Activated CD8-positive, alpha-beta memory T cell treated with anti-CD3 and anti-CD28 coated beads, Interleukin-2, amount 10 ng/mL, durations not matched to agents 7 days and 5 days (primary cell): ENCODE measurements around the gene MT2A. TPM values are rescaled to one million over a fixed set of nuclear protein-coding genes. Genes with fewer than 3 reads are reported as not detected.

ENCODE experiments used
- ATAC-seq: fragments of 150-1000 bp; cut with Tn5 transposase; one replicate; pipeline ENCODE4 v1.10.0; 2021; ENCODE audit warnings: moderate library complexity
- CTCF ChIA-PET: fragments of 350-600 bp; sonication (Branson Sonifier 250); formaldehyde crosslinking; loops from one replicate; lab custom pipeline; 2021; ENCODE audit warnings: antibody characterized with exemption; lab: Charles Lee
- DNase-seq: peaks from one replicate; pipeline ENCODE4 v3.0.0-alpha.2; 2020
- H3K27ac Mint-ChIP-seq: one replicate; pipeline ENCODE4 v1.8.0; 2021; ENCODE audit warnings: mild to moderate bottlenecking, mixed read lengths
- H3K27me3 Mint-ChIP-seq: one replicate; pipeline ENCODE4 v1.8.0; 2021; ENCODE audit warnings: mixed read lengths
- H3K36me3 Mint-ChIP-seq: one replicate; pipeline ENCODE4 v1.8.0; 2021; ENCODE audit warnings: mild to moderate bottlenecking, mixed read lengths
- H3K4me1 Mint-ChIP-seq: one replicate; pipeline ENCODE4 v1.8.0; 2021; ENCODE audit warnings: mixed read lengths
- H3K4me3 Mint-ChIP-seq: one replicate; pipeline ENCODE4 v1.8.0; 2021; ENCODE audit warnings: mild to moderate bottlenecking, moderate library complexity, mixed read lengths
- H3K9me3 Mint-ChIP-seq: one replicate; pipeline ENCODE4 v1.8.0; 2022; ENCODE audit warnings: low read depth, mixed read lengths
- total RNA-seq, 2 experiments: library from RNA; stranded (reverse); gene quantifications; one replicate each; pipeline ENCODE4 v1.2.3, GENCODE V29; 2021

Gene MT2A
- total RNA-seq, 2 experiments from 2014 or later, result 121 to 125 TPM

- H3K36me3 Mint-ChIP-seq, result no peaks in the 10 kb centered on the region
- H3K4me3 Mint-ChIP-seq, result peak within 1 kb of the TSS; percentile 63
- no peak for DNase-seq
- CTCF ChIA-PET, result interaction anchor here (0.8 to 1.5 kb wide), 4 partner anchors 12 to 64 kb away, joined by 3 to 4 read pairs (median 3); partner anchors contain the start of gene MT1E
- peak; percentile 59 for ATAC-seq
- peaks cover 37% of the 10 kb centered on the region for H3K4me1 Mint-ChIP-seq
- no peaks in the 10 kb centered on the region for H3K9me3 Mint-ChIP-seq
- peaks cover 92% of the 10 kb centered on the region for H3K27me3 Mint-ChIP-seq
- no peak within 1 kb of the TSS for H3K27ac Mint-ChIP-seq
Measured at GRCh38 chr16:56637814-56638750, 29.7 kb downstream of the MT2A start, which contains the start of gene MT1A. Gene MT1A (plus strand): TSS chr16:56638666. CDS start chr16:56638739, 73 bp downstream.

GRCh38 chr16:56639045-56639444 lies 30.7 kb downstream of the MT2A start:
- H3K9me3 Mint-ChIP-seq, result no peaks in the 10 kb centered on the region
- no peaks in the 10 kb centered on the region for H3K36me3 Mint-ChIP-seq
- H3K27me3 Mint-ChIP-seq, result peaks cover 84% of the 10 kb centered on the region
- DNase-seq (no peak), ATAC-seq (no peak)
- H3K27ac Mint-ChIP-seq, result no peak overlapping the region
- H3K4me3 Mint-ChIP-seq, result no peak overlapping the region
- CTCF ChIA-PET, result interaction anchor here (0.9 to 1.4 kb wide), 3 partner anchors 13 to 62 kb away, joined by 3 to 5 read pairs (median 3); partner anchors contain the start of gene MT1E
- H3K4me1 Mint-ChIP-seq, result peaks cover 44% of the 10 kb centered on the region

- peaks cover 77% of the 10 kb centered on the region for H3K27me3 Mint-ChIP-seq
- no peak for DNase-seq
- H3K27ac Mint-ChIP-seq, result no peak overlapping the region
- H3K4me1 Mint-ChIP-seq, result peaks cover 41% of the 10 kb centered on the region
- CTCF ChIA-PET, result interaction anchor here (1.2 to 4.7 kb wide), 3 partner anchors 14 to 61 kb away, joined by 3 to 38 read pairs (median 4); partner anchors contain the start of gene MT1E
- no peak overlapping the region for H3K4me3 Mint-ChIP-seq
- H3K9me3 Mint-ChIP-seq, result no peaks in the 10 kb centered on the region
- no peaks in the 10 kb centered on the region for H3K36me3 Mint-ChIP-seq
- ATAC-seq, result no peak
Measured at GRCh38 chr16:56640076-56640475, 31.7 kb downstream of the MT2A start.

GRCh38 chr16:56641166-56641565 lies 32.8 kb downstream of the MT2A start:
- Mint-ChIP-seq H3K36me3 (no peaks in the 10 kb centered on the region), H3K27me3 (peaks cover 72% of the 10 kb centered on the region), H3K27ac (no peak overlapping the region), H3K4me1 (peaks cover 33% of the 10 kb centered on the region), H3K4me3 (no peak overlapping the region), H3K9me3 (no peaks in the 10 kb centered on the region)
- DNase-seq, result no peak
- no peak for ATAC-seq
- CTCF ChIA-PET, result interaction anchor here (0.6 to 4.7 kb wide), 6 partner anchors 11 to 107 kb away, joined by 3 to 38 read pairs (median 4); partner anchors contain the start of genes MT1E and MT1H

- Mint-ChIP-seq H3K36me3 (no peaks in the 10 kb centered on the region), H3K4me3 (peak overlapping the region; percentile 60), H3K9me3 (no peaks in the 10 kb centered on the region), H3K27me3 (peaks cover 64% of the 10 kb centered on the region), H3K27ac (peak overlapping the region; percentile 47), H3K4me1 (peaks cover 23% of the 10 kb centered on the region)
- DNase-seq, result peak; percentile 91
- peak; percentile 100 for ATAC-seq
- CTCF ChIA-PET, result interaction anchor here (0.6 to 4.7 kb wide), 26 partner anchors 9 to 309 kb away, joined by 3 to 38 read pairs (median 4); partner anchors contain the start of genes BBS2, MT1E, MT1F and MT2A
Measured at GRCh38 chr16:56643080-56643778, 34.8 kb downstream of the MT2A start.

GRCh38 chr16:56643833-56644232 lies 35.4 kb downstream of the MT2A start:
- Mint-ChIP-seq H3K27me3 (peaks cover 64% of the 10 kb centered on the region), H3K4me3 (peak overlapping the region; percentile 60), H3K27ac (peak overlapping the region; percentile 47), H3K9me3 (no peaks in the 10 kb centered on the region), H3K36me3 (no peaks in the 10 kb centered on the region), H3K4me1 (peaks cover 20% of the 10 kb centered on the region)
- CTCF ChIA-PET, result interaction anchor here (0.6 to 4.7 kb wide), 26 partner anchors 9 to 308 kb away, joined by 3 to 38 read pairs (median 4); partner anchors contain the start of genes BBS2, MT1E, MT1F and MT2A
- DNase-seq (no peak), ATAC-seq (no peak)

- CTCF ChIA-PET, result interaction anchor here (2.4 kb wide), 1 partner anchor 16 kb away, joined by 22 read pairs; no protein-coding TSS in a partner anchor
- Mint-ChIP-seq H3K36me3 (no peaks in the 10 kb centered on the region), H3K9me3 (no peaks in the 10 kb centered on the region), H3K27me3 (peaks cover 59% of the 10 kb centered on the region), H3K27ac (no peak overlapping the region), H3K4me3 (no peak overlapping the region), H3K4me1 (peaks cover 20% of the 10 kb centered on the region)
- DNase-seq (no peak), ATAC-seq (no peak)
Measured at GRCh38 chr16:56645311-56645710, 36.9 kb downstream of the MT2A start.

- DNase-seq, result no peak
- ATAC-seq, result no peak
- no peaks in the 10 kb centered on the region for H3K9me3 Mint-ChIP-seq
- H3K27me3 Mint-ChIP-seq, result peaks cover 54% of the 10 kb centered on the region
- H3K4me3 Mint-ChIP-seq, result no peak overlapping the region
- H3K36me3 Mint-ChIP-seq, result no peaks in the 10 kb centered on the region
- H3K27ac Mint-ChIP-seq, result no peak overlapping the region
- peaks cover 20% of the 10 kb centered on the region for H3K4me1 Mint-ChIP-seq
- CTCF ChIA-PET, result interaction anchor here (1.8 kb wide), 1 partner anchor 17 kb away, joined by 5 read pairs; no protein-coding TSS in a partner anchor
Measured at GRCh38 chr16:56645838-56646237, 37.5 kb downstream of the MT2A start.

GRCh38 chr16:56647641-56648431 lies 39.5 kb downstream of the MT2A start:
- CTCF ChIA-PET, result no interaction called here
- H3K9me3 Mint-ChIP-seq, result no peaks in the 10 kb centered on the region
- H3K36me3 Mint-ChIP-seq, result no peaks in the 10 kb centered on the region
- no peak overlapping the region for H3K27ac Mint-ChIP-seq
- H3K4me1 Mint-ChIP-seq, result peaks cover 11% of the 10 kb centered on the region
- H3K27me3 Mint-ChIP-seq, result peaks cover 53% of the 10 kb centered on the region
- H3K4me3 Mint-ChIP-seq, result no peak overlapping the region
- DNase-seq (no peak), ATAC-seq (no peak)

- Mint-ChIP-seq H3K36me3 (no peaks in the 10 kb centered on the region), H3K4me3 (no peak overlapping the region), H3K4me1 (peaks cover under 1% of the 10 kb centered on the region), H3K27me3 (peaks cover 50% of the 10 kb centered on the region), H3K27ac (no peak overlapping the region), H3K9me3 (no peaks in the 10 kb centered on the region)
- CTCF ChIA-PET, result interaction anchor here (1.1 to 1.5 kb wide), 2 partner anchors 19 to 52 kb away, joined by 3 to 4 read pairs; no protein-coding TSS in a partner anchor
- DNase-seq (no peak), ATAC-seq (no peak)
Measured at GRCh38 chr16:56649271-56649670, 40.9 kb downstream of the MT2A start.

GRCh38 chr16:56649820-56650219 lies 41.4 kb downstream of the MT2A start:
- H3K4me3 Mint-ChIP-seq, result no peak overlapping the region
- no peaks in the 10 kb centered on the region for H3K36me3 Mint-ChIP-seq
- CTCF ChIA-PET, result interaction anchor here (1.1 to 1.5 kb wide), 2 partner anchors 19 to 52 kb away, joined by 3 to 4 read pairs; no protein-coding TSS in a partner anchor
- H3K9me3 Mint-ChIP-seq, result no peaks in the 10 kb centered on the region
- DNase-seq, result no peak
- peaks cover 49% of the 10 kb centered on the region for H3K27me3 Mint-ChIP-seq
- no peak overlapping the region for H3K27ac Mint-ChIP-seq
- ATAC-seq, result no peak
- H3K4me1 Mint-ChIP-seq, result no peaks in the 10 kb centered on the region

GRCh38 chr16:56651586-56651985 lies 43.2 kb downstream of the MT2A start, which contains the start of gene MT1B:
Gene MT1B (plus strand): TSS chr16:56651886. CDS start chr16:56651954, 68 bp downstream.
- Mint-ChIP-seq H3K4me1 (no peaks in the 10 kb centered on the region), H3K27ac (no peak within 1 kb of the TSS), H3K9me3 (no peaks in the 10 kb centered on the region), H3K4me3 (no peak within 1 kb of the TSS), H3K27me3 (peaks cover 43% of the 10 kb centered on the region), H3K36me3 (no peaks in the 10 kb centered on the region)
- DNase-seq, result no peak
- ATAC-seq, result no peak
- CTCF ChIA-PET, result no interaction called here
